MCF 10A (cell line): Measurements from ENCODE around the gene ADNP2. TPM values are rescaled to one million over a fixed set of nuclear protein-coding genes. Genes with fewer than 3 reads are reported as not detected.
A peak's percentile ranks its signal among the peaks of the same experiment; 100 is the strongest.

ENCODE experiments used
- BruUV-seq: library from RNA; stranded (reverse); fragments of 400-500 nt; replicated peaks from 2 replicates; lab custom pipeline; 2021; lab: Mats Ljungman, UMichigan
- CTCF ChIA-PET: fragments of 300-600 bp; sonication (Branson Sonifier 250); formaldehyde crosslinking; extraction: SDS; loops from one replicate; lab custom pipeline; 2021; ENCODE audit warnings: antibody characterized with exemption, inconsistent platforms; lab: Yijun Ruan, JAX
- POLR2A ChIA-PET: fragments of 300-600, 350-650 bp; sonication (Branson Sonifier 250); formaldehyde crosslinking; extraction: SDS; loops from one replicate; lab custom pipeline; 2020; ENCODE audit warnings: antibody characterized with exemption, inconsistent platforms; lab: Yijun Ruan, JAX
- DNase-seq: peaks from one replicate; pipeline ENCODE4 v3.0.0-alpha.2; 2018; ENCODE audit not compliant: unreplicated experiment
- H3K27ac Mint-ChIP-seq: one replicate; pipeline ENCODE4 v1.8.0; 2022; ENCODE audit warnings: mild to moderate bottlenecking, low read depth, mixed read lengths; ENCODE audit not compliant: unreplicated experiment
- H3K27me3 Mint-ChIP-seq: one replicate; pipeline ENCODE4 v1.8.0; 2022; ENCODE audit warnings: mixed read lengths; ENCODE audit not compliant: insufficient read depth, unreplicated experiment
- H3K36me3 Mint-ChIP-seq: one replicate; pipeline ENCODE4 v1.8.0; 2022; ENCODE audit warnings: mild to moderate bottlenecking, moderate library complexity, mixed read lengths; ENCODE audit not compliant: insufficient read depth, unreplicated experiment
- H3K4me1 Mint-ChIP-seq: one replicate; pipeline ENCODE4 v1.8.0; 2022; ENCODE audit warnings: mixed read lengths; ENCODE audit not compliant: insufficient read depth, unreplicated experiment
- H3K4me3 Mint-ChIP-seq: one replicate; pipeline ENCODE4 v1.8.0; 2022; ENCODE audit warnings: mild to moderate bottlenecking, moderate library complexity, mixed read lengths; ENCODE audit not compliant: unreplicated experiment
- H3K9me3 Mint-ChIP-seq: one replicate; pipeline ENCODE4 v1.8.0; 2022; ENCODE audit warnings: mixed read lengths; ENCODE audit not compliant: unreplicated experiment
- intact Hi-C: fragments of 100-400 bp; cut with micrococcal nuclease; formaldehyde crosslinking; loops from 2 replicates; pipeline ENCODE4 v1.14.1; 2022
- total RNA-seq: library from RNA; stranded (reverse); gene quantifications from 2 replicates; pipeline ENCODE4 v1.2.3, GENCODE V29; 2022
- TF ChIP-seq, protein P1 (sequence below): fragments of 200-600 bp; IDR thresholded peaks from one replicate; pipeline ENCODE4 v1.8.0; 2022; ENCODE audit warnings: antibody characterized with exemption, mild to moderate bottlenecking; ENCODE audit not compliant: unreplicated experiment

ADNP2 gene
- total RNA-seq, 1 experiment from 2014 or later: 19.6 TPM

DNA sequence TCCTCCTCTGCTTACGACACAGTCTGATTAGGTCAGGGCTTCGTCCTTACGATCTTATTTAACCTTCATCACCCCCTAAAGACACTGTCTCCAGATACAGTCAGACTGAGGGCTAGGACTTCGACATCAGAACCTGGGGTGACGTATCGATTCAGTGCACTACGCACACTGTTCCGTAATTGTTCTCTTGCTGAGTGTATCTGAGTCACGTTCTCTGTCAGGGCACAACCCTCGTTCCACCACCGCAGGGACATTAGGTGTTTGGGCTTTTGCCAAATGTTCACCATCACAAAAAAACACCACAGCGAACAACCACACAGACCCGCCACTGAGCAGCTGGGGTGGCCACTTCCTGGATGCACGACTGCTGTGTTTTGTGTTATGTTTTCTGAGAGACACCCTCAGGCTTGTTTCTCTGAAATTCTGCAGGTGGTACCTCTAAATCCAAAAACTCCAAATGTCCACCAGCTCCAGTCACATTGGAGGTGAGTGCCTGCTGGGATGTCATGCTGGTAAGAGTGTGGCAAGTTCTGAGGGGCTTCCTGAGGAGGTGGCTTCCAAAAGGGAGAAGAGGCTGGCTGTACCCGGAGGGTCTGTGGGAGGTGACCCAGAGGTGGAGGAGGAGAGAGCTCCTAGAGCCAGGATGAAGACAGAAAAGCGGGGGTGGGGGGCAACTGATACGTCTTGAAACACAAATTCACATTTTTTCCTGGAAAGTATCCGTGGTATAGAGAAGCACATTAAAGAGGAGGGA, 66.6 kb downstream of the ADNP2 start:
- TF ChIP-seq, protein P1, sequence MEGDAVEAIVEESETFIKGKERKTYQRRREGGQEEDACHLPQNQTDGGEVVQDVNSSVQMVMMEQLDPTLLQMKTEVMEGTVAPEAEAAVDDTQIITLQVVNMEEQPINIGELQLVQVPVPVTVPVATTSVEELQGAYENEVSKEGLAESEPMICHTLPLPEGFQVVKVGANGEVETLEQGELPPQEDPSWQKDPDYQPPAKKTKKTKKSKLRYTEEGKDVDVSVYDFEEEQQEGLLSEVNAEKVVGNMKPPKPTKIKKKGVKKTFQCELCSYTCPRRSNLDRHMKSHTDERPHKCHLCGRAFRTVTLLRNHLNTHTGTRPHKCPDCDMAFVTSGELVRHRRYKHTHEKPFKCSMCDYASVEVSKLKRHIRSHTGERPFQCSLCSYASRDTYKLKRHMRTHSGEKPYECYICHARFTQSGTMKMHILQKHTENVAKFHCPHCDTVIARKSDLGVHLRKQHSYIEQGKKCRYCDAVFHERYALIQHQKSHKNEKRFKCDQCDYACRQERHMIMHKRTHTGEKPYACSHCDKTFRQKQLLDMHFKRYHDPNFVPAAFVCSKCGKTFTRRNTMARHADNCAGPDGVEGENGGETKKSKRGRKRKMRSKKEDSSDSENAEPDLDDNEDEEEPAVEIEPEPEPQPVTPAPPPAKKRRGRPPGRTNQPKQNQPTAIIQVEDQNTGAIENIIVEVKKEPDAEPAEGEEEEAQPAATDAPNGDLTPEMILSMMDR: no peak
- Mint-ChIP-seq H3K4me1 (peaks cover 31% of the 10 kb centered on the region), H3K27ac (peak overlapping the region; percentile 69), H3K36me3 (peaks cover 18% of the 10 kb centered on the region), H3K9me3 (no peaks in the 10 kb centered on the region), H3K4me3 (no peak overlapping the region), H3K27me3 (no peaks in the 10 kb centered on the region)
- ChIA-PET CTCF (interaction anchor here (0.6 to 2.5 kb wide), 5 partner anchors 22 to 230 kb away, joined by 3 to 8 read pairs (median 5); no protein-coding TSS in a partner anchor), POLR2A (interaction anchor here (0.7 to 1.1 kb wide), 5 partner anchors 68 to 142 kb away, joined by 3 to 6 read pairs (median 4); no protein-coding TSS in a partner anchor)
- no TSS peak for BruUV-seq
- intact Hi-C loops: no loop called here
- peak; percentile 54 for DNase-seq

DNA sequence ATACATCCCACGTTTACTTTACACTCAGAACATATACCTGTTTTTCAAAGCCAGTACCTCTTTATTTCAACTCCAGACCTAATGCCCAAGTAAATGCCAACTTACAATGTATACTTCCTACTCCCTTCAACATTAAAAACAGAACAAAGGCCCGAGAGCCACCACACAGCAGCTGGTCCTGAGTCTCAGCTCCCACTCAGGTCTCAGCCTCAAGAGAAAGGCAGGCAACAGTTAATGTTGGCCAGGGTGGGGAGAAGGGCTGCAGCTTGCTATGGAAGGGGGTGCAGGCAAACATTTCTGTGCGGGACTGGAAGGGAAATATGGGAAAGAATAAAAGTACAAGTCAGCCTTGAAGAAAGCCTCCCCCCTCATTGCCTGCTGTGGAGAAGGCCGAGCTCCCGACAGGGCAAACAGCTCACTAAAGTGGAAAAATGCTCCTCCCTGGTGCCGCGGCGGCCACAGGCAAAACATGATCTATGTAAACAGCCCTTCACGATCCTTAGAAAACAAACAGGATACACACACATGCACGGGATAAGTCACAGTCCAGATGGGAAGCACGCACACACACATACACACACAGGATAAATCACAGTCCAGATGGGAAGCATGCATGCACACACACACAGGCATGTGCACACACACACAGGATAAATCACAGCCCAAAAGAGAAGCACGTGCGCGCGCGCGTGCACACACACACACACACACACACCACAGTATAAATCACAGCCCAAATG, 67.4 kb downstream of the ADNP2 start:
- POLR2A ChIA-PET: interaction anchor here (0.7 to 1.1 kb wide), 4 partner anchors 69 to 143 kb away, joined by 3 to 4 read pairs (median 4); no protein-coding TSS in a partner anchor
- Mint-ChIP-seq H3K27me3 (no peaks in the 10 kb centered on the region), H3K36me3 (peaks cover 12% of the 10 kb centered on the region), H3K9me3 (no peaks in the 10 kb centered on the region), H3K4me3 (no peak overlapping the region), H3K4me1 (peaks cover 26% of the 10 kb centered on the region), H3K27ac (no peak overlapping the region)
- CTCF ChIA-PET: interaction anchor here (0.6 to 2.5 kb wide), 4 partner anchors 9 to 80 kb away, joined by 3 to 8 read pairs (median 4); no protein-coding TSS in a partner anchor
- BruUV-seq: no TSS peak
- TF ChIP-seq, protein P1: no peak
- DNase-seq: no peak
- intact Hi-C loops: no loop called here

DNA sequence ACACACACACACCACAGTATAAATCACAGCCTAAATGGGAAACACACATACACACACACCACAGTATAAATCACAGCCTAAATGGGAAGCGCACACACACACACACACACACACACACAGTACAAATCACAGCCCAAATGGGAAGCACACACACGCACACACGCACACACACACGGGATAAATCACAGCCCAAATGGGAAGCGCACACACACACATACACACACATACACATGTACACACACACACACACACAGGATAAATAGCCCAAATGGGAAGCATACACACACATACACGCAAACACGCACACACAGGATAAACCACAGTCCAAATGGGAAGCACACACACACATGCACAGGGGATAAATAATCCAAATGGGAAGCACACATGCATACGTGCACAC, 68.1 kb downstream of the ADNP2 start:
- DNase-seq: no peak
- Mint-ChIP-seq H3K4me3 (no peak overlapping the region), H3K27ac (no peak overlapping the region), H3K27me3 (no peaks in the 10 kb centered on the region), H3K9me3 (no peaks in the 10 kb centered on the region), H3K36me3 (peaks cover 12% of the 10 kb centered on the region), H3K4me1 (peaks cover 22% of the 10 kb centered on the region)
- POLR2A ChIA-PET: no interaction called here
- no TSS peak for BruUV-seq
- intact Hi-C loops: no loop called here
- CTCF ChIA-PET: no interaction called here
- TF ChIP-seq, protein P1: no peak
